Fibroblast of gingiva (primary cell): Measurements from ENCODE around the gene TNIK.

Source experiments
- DNase-seq: peaks from one replicate; pipeline ENCODE4 v3.0.0-alpha.2; 2011; ENCODE audit warnings: low read depth

TNIK gene

DNA sequence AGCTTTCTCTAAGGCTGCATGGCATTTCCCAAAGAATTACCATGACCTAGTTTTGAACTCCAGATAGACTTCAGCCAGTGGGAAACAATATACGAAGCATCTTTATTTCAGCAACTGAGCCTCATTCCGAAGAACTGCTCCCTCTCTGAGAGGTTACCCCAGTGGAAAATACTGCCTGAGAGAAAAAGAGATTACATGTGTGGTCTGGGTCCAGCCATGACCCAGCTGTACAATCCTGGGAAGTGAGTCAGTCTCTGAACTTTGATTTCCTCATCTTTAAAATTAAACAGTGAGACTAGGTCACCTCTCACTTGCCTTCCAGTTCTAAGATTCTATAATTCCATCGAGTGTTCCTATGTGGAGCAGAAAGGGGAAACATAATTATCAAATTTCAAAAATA lies 42.4 kb downstream of the TNIK start:
- peak; percentile 40 for DNase-seq

GRCh38 chr3:171417137-171417536 lies 43.1 kb downstream of the TNIK start:
- DNase-seq, result no peak

GRCh38 chr3:171416666-171417065 lies 43.5 kb downstream of the TNIK start:
- no peak for DNase-seq

GRCh38 chr3:171416061-171416460 lies 44.1 kb downstream of the TNIK start:
- no peak for DNase-seq

GRCh38 chr3:171415070-171415469 lies 45.1 kb downstream of the TNIK start:
- no peak for DNase-seq

DNA sequence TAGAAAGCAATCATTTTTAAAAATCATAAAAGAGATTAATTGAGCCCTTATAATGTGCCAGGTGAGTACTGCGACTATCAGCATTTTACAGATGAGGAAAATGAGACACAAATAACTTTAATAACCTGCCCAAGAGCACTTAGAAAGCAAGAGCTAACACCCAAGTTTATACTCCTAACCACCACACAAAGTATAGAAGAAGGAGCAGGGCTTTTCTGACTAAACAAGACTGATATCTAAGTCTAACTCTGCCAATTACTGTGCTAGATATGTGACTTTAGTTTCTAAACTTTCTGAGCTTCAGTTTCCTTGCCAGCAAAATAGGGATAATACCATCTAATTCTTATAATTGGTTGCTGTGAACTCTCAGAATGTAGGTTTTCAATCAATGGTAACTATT lies 47.7 kb downstream of the TNIK start:
- no peak for DNase-seq

GRCh38 chr3:171412054-171412453 lies 48.2 kb downstream of the TNIK start:
- no peak for DNase-seq

DNA sequence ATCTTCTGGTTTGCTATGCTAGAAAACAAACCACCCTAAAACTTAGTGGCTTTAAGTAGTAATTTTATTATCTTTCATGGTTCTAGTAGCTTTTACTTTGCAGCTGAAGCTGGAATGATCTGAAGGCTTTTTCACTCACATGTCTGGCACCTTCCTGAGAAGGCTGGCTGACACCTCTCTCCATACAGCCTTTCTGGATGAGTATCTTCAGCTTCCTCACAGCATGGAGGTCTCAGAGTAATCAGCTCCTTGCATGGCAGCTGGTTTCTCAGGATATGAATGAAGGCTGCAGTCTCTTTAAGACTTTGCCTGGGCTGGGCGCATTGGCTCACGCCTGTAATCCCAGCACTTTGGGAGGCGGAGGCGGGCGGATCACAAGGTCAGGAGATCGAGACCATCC lies 50.0 kb downstream of the TNIK start:
- no peak for DNase-seq

DNA sequence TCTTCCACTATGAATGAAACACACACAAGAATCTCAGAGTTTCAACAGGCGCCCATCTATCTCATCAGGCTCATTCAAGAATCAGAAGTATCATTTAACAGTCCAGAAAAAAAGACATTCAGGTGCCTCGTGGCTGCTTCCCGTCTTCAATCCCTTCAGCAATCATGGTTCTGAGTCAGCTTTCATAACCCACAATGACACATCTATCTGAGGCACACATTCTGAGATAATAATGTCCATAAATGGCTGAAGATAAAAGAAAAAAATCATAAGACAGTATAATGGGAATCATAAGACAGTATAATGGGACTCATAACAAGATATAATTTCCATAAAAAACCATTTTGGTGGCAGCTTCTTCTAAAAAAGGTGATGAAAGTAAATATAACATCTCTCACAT lies 52.4 kb downstream of the TNIK start:
- no peak for DNase-seq

- no peak for DNase-seq
Measured at GRCh38 chr3:171404376-171404967, 55.7 kb downstream of the TNIK start.

DNA sequence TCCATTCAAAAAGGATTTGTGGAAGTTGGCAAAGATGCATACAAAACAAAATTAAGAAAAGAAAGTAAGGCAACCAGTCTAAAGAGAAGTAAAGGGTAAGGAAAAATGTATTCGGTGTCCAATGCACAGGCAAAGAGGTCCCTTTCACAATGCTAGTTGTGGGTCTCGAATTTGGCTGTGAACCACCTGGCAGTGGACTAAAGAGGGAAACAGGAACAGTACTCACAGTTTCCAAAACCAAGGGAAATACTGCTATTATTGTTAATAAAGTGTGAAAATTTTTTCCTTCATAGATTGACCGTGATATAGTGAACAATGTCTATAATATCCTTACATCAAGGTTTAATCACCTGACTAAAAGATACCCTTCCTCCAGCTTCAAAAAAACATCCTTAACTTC lies 57.9 kb downstream of the TNIK start:
- no peak for DNase-seq

DNA sequence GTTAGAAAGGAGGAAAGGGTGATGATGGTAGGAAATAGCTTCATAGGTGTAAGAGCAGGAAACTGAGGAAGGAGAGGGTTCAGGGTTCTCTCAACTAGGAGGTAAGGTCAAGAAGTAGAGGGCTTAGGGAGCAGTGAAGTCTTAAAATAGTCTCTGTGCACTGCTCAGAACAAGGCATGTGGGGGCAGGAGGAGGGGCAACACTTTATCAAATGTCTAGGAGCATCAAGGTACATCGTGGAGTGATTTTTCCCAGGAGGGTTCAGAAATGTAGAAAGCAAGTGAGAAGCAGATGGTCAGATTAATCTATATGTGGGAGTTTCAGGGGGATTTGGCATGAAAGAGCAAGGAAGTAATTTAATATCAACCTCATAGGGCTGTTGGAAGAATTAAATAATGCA lies 58.8 kb downstream of the TNIK start:
- no peak for DNase-seq

DNA sequence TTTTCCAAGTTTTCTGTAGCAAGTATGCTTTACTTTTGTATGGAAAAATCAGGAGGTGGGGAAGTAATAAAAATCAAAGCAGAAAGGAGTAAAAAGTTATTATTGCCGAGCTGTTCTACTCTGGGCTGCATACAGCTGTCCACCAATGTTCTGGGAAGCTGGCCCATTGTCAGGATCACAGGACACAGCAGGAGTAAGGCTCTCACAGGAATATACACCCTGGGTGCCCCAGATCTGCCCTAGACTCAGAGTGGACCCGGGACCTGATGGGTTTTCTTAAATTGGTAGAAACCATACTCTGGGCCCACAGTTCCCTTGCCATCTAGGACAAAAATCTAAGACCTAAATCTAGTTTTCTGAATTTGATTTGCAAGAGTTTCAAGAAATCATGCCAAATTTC lies 60.4 kb downstream of the TNIK start:
- no peak for DNase-seq

DNA sequence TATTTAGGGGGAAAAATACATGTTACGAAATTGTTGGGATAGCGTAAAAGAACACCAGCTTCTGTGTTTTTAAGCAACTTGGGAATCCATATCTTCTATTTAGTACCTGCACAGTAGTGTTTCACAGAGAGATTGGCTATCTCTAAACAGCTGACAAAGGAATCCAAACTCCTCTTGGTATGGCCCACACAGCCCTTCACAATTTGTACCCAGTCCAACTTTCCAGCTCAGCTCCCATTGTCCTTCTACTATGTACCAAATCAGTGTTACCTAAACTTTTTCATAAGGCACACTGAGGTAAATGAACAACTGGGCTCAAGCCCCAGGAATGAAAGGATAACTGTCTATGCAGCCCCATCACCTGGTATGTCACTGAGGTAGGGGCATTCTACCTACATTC lies 61.9 kb downstream of the TNIK start:
- no peak for DNase-seq

DNA sequence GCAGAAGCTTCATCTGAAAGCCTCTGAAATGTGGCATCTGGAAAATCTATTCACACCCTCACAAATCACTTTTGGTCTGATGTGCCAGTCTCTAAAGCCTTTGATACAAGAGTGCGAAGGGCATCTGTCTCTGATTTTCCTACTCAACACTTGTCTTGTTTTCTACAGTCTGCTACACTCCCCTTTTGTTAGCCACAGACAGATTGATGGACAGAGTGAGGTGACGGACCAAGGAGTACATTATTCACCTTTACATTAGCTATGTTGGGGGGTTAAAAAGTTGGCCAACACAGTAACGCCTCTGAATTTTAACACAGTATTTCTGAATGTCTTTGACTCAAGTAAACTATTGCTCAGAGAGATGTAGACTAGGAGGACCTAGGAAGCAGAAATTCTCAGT lies 63.1 kb downstream of the TNIK start:
- DNase-seq, result no peak

- no peak for DNase-seq
Measured at GRCh38 chr3:171396048-171396447, 64.2 kb downstream of the TNIK start.

DNA sequence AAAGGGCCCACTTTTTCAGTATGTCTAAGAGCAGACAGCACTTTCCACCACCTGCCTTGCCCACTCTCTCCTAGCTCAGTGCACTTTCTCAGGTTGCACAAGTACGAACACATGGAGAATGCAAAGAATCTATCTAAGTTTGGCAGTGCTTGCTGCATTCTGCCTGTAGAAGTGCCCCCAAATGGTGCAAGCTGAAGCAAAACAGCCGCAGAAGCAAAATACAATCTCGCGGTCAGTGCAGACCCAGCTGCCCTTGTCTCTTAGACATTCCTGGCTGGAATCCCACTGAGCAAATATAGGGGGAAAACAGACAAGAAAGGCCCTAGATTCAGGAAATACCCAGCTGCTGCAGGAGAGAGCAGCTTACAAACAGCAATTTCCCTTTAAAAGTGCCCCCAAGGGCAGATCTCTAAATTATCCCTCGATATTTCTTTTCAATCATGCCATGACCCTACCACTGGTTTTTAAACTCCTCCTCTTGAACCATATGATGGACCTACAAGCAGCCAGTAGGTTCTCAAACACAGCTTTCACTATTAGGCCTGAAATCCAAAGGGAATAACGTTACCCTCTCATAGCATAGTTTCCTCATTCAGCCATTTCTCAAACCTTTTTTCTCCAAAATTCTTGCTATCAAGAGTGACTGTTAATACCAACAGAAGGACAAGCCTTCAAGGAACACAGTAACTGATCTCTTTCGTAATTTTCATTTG lies 67.0 kb downstream of the TNIK start:
- no peak for DNase-seq

- DNase-seq, result no peak
Measured at GRCh38 chr3:171391432-171391831, 68.8 kb downstream of the TNIK start.

DNA sequence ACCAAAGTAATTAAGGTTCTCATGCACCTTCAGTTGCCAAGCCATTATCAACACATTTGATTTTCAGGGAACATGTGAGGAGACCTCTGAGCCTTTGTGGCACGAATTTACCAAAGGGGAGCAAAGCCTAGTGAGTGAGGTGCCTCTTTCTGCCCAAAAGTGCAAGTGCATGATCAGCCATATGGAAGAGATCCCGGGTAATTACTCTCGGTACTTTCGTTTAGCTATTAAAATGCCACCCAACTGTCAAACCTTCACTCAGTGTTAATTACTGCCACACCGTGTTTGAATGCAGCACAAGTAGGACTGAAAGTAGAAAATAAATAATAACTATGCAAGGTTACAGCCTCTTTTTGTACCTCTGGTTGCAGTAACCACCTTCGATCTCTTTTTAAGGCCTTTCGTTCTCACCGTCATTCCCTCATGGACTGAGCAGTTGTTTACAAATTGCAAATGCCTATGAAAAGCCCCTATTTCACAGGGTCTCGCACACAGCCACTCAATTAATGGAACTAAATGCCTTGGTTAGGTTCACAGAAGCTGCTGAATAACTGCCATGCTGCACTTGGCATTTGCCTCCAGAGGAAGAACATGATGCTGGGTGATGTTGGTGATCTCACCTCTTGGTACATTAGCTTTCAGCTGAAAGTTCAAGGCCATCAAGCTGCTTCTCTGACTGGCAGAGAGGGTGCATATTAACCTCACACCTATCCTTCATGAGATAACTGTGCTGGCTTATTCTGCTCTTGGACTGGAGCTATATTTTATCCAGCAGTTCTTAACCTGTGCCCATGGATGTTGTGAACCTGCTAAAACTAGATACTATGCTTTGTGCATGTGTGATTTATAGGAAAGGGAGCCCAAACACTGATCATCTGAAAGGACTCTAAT lies 69.9 kb downstream of the TNIK start:
- DNase-seq, result no peak

- no peak for DNase-seq
Measured at GRCh38 chr3:171389491-171389890, 70.7 kb downstream of the TNIK start.

DNA sequence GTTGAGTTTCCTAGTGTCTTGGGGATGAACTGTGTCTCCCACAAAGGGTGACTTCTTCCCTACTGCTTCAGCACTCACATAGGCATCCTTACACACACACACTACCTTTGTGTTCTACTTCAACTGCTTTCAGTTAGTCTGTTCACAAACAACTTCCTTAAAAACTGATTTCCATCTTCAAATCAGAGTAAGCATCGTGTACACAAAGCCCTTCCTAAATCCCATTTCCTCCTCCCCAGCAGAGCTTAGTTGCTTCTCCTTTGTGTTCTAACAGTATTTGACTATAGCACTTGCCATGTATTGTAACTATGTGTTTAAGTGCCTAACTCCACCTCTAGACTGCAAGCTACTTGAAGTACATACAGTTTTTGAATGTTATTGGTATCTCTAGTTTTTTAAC lies 71.7 kb downstream of the TNIK start:
- DNase-seq, result no peak

DNA sequence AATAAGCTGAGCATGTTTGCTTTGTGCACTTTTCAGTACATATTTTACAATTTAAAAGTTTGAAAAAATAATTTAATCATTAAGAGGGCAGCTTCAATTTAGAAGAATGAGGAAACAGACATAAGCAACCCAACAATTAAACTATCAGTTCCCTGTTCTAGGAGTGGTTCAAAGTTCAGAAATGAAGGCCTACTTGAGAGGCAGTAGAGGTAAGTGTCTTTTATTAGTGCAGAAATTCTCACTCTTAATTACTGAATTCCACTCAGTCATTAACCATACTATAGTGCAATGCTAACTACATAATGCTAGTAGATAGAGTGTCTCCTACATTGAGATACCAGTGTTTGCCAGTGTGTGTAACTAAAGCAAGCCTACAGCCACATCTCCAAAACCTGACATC lies 73.1 kb downstream of the TNIK start:
- no peak for DNase-seq

GRCh38 chr3:171385086-171385485 lies 75.1 kb downstream of the TNIK start:
- DNase-seq, result no peak
